IMR-90 (cell line): ENCODE measurements around the gene TNNI3K. TPM values are rescaled to one million over a fixed set of nuclear protein-coding genes. Genes with fewer than 3 reads are reported as not detected.
A peak's percentile ranks its signal among the peaks of the same experiment; 100 is the strongest.

Experiments used
- ATAC-seq: fragments of 200-7000 bp; cut with Tn5 transposase; 2 replicates; pipeline ENCODE4 v1.9.1; 2020; ENCODE audit warnings: low read depth, mild to moderate bottlenecking, moderate library complexity
- BruUV-seq: library from RNA; stranded (reverse); fragments of 400-500 nt; replicated peaks from 2 replicates; lab custom pipeline; 2021; lab: Mats Ljungman, UMichigan
- CTCF ChIA-PET: fragments of 300-600 bp; formaldehyde crosslinking; extraction: SDS; loops from one replicate; lab custom pipeline; 2021; ENCODE audit warnings: antibody characterized with exemption; lab: Yijun Ruan, JAX
- POLR2A ChIA-PET: fragments of 300-600 bp; sonication (Branson Sonifier 250); formaldehyde crosslinking; loops from one replicate; lab custom pipeline; 2022; ENCODE audit warnings: antibody characterized with exemption; ENCODE audit not compliant: unreplicated experiment; lab: Charles Lee
- DNase-seq: peaks from one replicate; pipeline ENCODE4 v3.0.0; 2013
- H2AFZ ChIP-seq: replicated peaks from 2 replicates; pipeline ENCODE3; 2013; ENCODE audit warnings: low read length, mild to moderate bottlenecking; ENCODE audit not compliant: poor library complexity
- H2AK5ac ChIP-seq: 2 replicates; pipeline ENCODE4 v1.6.1; 2013; ENCODE audit warnings: low read depth, low read length, inconsistent platforms
- H2AK9ac ChIP-seq: replicated peaks from 2 replicates; pipeline ENCODE3; 2013; ENCODE audit warnings: mild to moderate bottlenecking, low read depth, low read length, moderate library complexity; ENCODE audit not compliant: poor library complexity
- H2BK120ac ChIP-seq: 2 replicates; pipeline ENCODE4 v1.6.1; 2013; ENCODE audit warnings: low read depth, low read length, inconsistent platforms
- H2BK15ac ChIP-seq: 3 replicates; pipeline ENCODE4 v1.6.1; 2013; ENCODE audit warnings: low read depth, low read length, inconsistent platforms
- H2BK20ac ChIP-seq: 2 replicates; pipeline ENCODE4 v1.6.1; 2013; ENCODE audit warnings: low read depth, mild to moderate bottlenecking, inconsistent platforms, low read length, moderate library complexity
- H2BK5ac ChIP-seq: 2 replicates; pipeline ENCODE4 v1.6.1; 2013; ENCODE audit warnings: mild to moderate bottlenecking, low read depth, low read length, inconsistent platforms; ENCODE audit not compliant: poor library complexity, severe bottlenecking
- H3K14ac ChIP-seq: replicated peaks from 2 replicates; pipeline ENCODE4 v1.6.1; 2013; ENCODE audit warnings: low read depth, low read length, inconsistent platforms
- H3K18ac ChIP-seq: 2 replicates; pipeline ENCODE4 v1.6.1; 2013; ENCODE audit warnings: low read depth, low read length, control low read depth
- H3K23ac ChIP-seq: 2 replicates; pipeline ENCODE4 v1.6.1; 2013; ENCODE audit warnings: low read depth, low read length, inconsistent platforms
- H3K27ac ChIP-seq: 2 replicates; pipeline ENCODE4 v1.5.1; 2013; ENCODE audit warnings: mild to moderate bottlenecking, control low read depth, low read length; ENCODE audit not compliant: insufficient read depth
- H3K27me3 ChIP-seq: 2 replicates; pipeline ENCODE4 v1.6.1; 2013; ENCODE audit warnings: low read length; ENCODE audit not compliant: control insufficient read depth, insufficient read depth
- H3K36me3 ChIP-seq: 2 replicates; pipeline ENCODE4 v1.6.1; 2013; ENCODE audit warnings: low read length, mixed read lengths; ENCODE audit not compliant: control insufficient read depth, insufficient read depth
- H3K4ac ChIP-seq: 2 replicates; pipeline ENCODE4 v1.6.1; 2013; ENCODE audit warnings: low read depth, low read length, inconsistent platforms
- H3K4me1 ChIP-seq: 2 replicates; pipeline ENCODE4 v1.6.1; 2013; ENCODE audit warnings: low read length, mixed read lengths; ENCODE audit not compliant: control insufficient read depth, insufficient read depth
- H3K4me2 ChIP-seq: 2 replicates; pipeline ENCODE4 v1.6.1; 2013; ENCODE audit warnings: low read depth, mild to moderate bottlenecking, control low read depth, low read length, moderate library complexity
- H3K4me3 ChIP-seq: 2 replicates; pipeline ENCODE4 v1.5.1; 2013; ENCODE audit warnings: low read depth, mild to moderate bottlenecking, control low read depth, low read length, moderate library complexity; ENCODE audit not compliant: insufficient read depth
- H3K56ac ChIP-seq: 2 replicates; pipeline ENCODE4 v1.6.1; 2013; ENCODE audit warnings: low read length, inconsistent platforms; ENCODE audit not compliant: insufficient read depth; ENCODE audit errors: extremely low read depth
- H3K79me1 ChIP-seq, 2 experiments: 2 replicates each; pipeline ENCODE4 v1.6.1; 2013; ENCODE audit warnings: low read length in 2 of 2, inconsistent platforms in 1 of 2, low read depth in 1 of 2
- H3K9ac ChIP-seq: 2 replicates; pipeline ENCODE4 v1.6.1; 2013; ENCODE audit warnings: low read depth, low read length, control low read depth
- H3K9me1 ChIP-seq: 2 replicates; pipeline ENCODE4 v1.6.1; 2013; ENCODE audit warnings: low read length, inconsistent platforms; ENCODE audit not compliant: insufficient read depth
- H3K9me3 ChIP-seq: 2 replicates; pipeline ENCODE4 v1.6.1; 2013; ENCODE audit warnings: low read length; ENCODE audit not compliant: control insufficient read depth, insufficient read depth
- H4K20me1 ChIP-seq: 2 replicates; pipeline ENCODE4 v1.6.1; 2013; ENCODE audit warnings: low read length, inconsistent platforms; ENCODE audit not compliant: insufficient read depth
- H4K5ac ChIP-seq: 2 replicates; pipeline ENCODE4 v1.6.1; 2013; ENCODE audit warnings: mild to moderate bottlenecking, low read depth, low read length, control low read depth
- H4K8ac ChIP-seq, 2 experiments: 2 replicates each; pipeline ENCODE4 v1.6.1; 2013; ENCODE audit warnings: low read depth in 2 of 2, low read length in 2 of 2, control low read depth in 1 of 2, inconsistent platforms in 1 of 2
- H4K91ac ChIP-seq: 2 replicates; pipeline ENCODE4 v1.6.1; 2013; ENCODE audit warnings: low read depth, low read length, inconsistent platforms; ENCODE audit not compliant: insufficient read depth
- BHLHE40 ChIP-seq: fragments of 150-350 bp; IDR thresholded peaks from 2 replicates; pipeline ENCODE4 v1.6.1; 2016; ENCODE audit warnings: mild to moderate bottlenecking, low read depth, low read length
- CEBPB ChIP-seq: IDR thresholded peaks from 2 replicates; pipeline ENCODE4 v1.6.1; 2012; ENCODE audit warnings: low read depth, low read length, improper control_type of control experiment
- CHD1 ChIP-seq: IDR thresholded peaks from 2 replicates; pipeline ENCODE4 v1.6.1; 2012; ENCODE audit warnings: low read depth, low read length, improper control_type of control experiment
- CTCF ChIP-seq: conservative IDR thresholded peaks from 2 replicates; pipeline ENCODE4 v1.5.1; 2012; ENCODE audit warnings: mild to moderate bottlenecking, low read depth, low read length, improper control_type of control experiment
- ELK1 ChIP-seq: fragments of 150-350 bp; IDR thresholded peaks from 2 replicates; pipeline ENCODE4 v1.6.1; 2016; ENCODE audit warnings: low read depth, mild to moderate bottlenecking, low read length, moderate library complexity, borderline replicate concordance
- FOS ChIP-seq: fragments of 150-350 bp; IDR thresholded peaks from 2 replicates; pipeline ENCODE4 v1.6.1; 2016; ENCODE audit warnings: low read depth, low read length
- MAFK ChIP-seq: IDR thresholded peaks from 2 replicates; pipeline ENCODE4 v1.6.1; 2012; ENCODE audit warnings: low read depth, low read length, improper control_type of control experiment
- MXI1 ChIP-seq: IDR thresholded peaks from 2 replicates; pipeline ENCODE4 v1.6.1; 2012; ENCODE audit warnings: low read depth, mild to moderate bottlenecking, low read length, moderate library complexity, borderline replicate concordance
- NFE2L2 ChIP-seq: fragments of 150-350 bp; IDR thresholded peaks from 2 replicates; pipeline ENCODE4 v1.6.1; 2016; ENCODE audit warnings: low read depth, mild to moderate bottlenecking, low read length
- POLR2A ChIP-seq: IDR thresholded peaks from 2 replicates; pipeline ENCODE4 v1.6.1; 2012; ENCODE audit warnings: mild to moderate bottlenecking, low read depth, low read length
- RAD21 ChIP-seq: IDR thresholded peaks from 2 replicates; pipeline ENCODE4 v1.6.1; 2012; ENCODE audit warnings: low read length, improper control_type of control experiment
- RCOR1 ChIP-seq: IDR thresholded peaks from 2 replicates; pipeline ENCODE4 v1.6.1; 2012; ENCODE audit warnings: mild to moderate bottlenecking, low read length, improper control_type of control experiment; ENCODE audit not compliant: insufficient replicate concordance
- SMC3 ChIP-seq: fragments of 150-350 bp; IDR thresholded peaks from 2 replicates; pipeline ENCODE4 v1.6.1; 2016; ENCODE audit warnings: low read depth, mild to moderate bottlenecking, antibody characterized with exemption, low read length, moderate library complexity
- USF2 ChIP-seq: fragments of 150-350 bp; IDR thresholded peaks from 2 replicates; pipeline ENCODE4 v1.6.1; 2017; ENCODE audit warnings: mild to moderate bottlenecking, antibody characterized with exemption, low read length, low read depth
- WGBS, 2 experiments: methylation state at CpG; one replicate each; pipeline versions ENCODE4 v1.1.5 to v1.1.7; 2013; ENCODE audit warnings: missing lambda C conversion rate in 2 of 2; ENCODE audit not compliant: insufficient read length in 1 of 2; ENCODE audit errors: extremely low coverage in 2 of 2; 5-methylcytosine and 5-hydroxymethylcytosine counted together
- dilution Hi-C: fragments of 300-500 bp; cut with HindIII; formaldehyde crosslinking; loops from one replicate; pipeline ENCODE4 v1.14.3; 2018; ENCODE audit warnings: low sequenced_read_pairs; ENCODE audit not compliant: unreplicated experiment
- in situ Hi-C: fragments of 300-500 bp; cut with MboI; formaldehyde crosslinking; loops from 3 replicates; pipeline ENCODE4 v1.14.3; 2019; ENCODE audit warnings: low sequenced_read_pairs, inconsistent platforms, mixed read lengths
- intact Hi-C: fragments of 100-400 bp; cut with micrococcal nuclease; formaldehyde crosslinking; loops from 2 replicates; pipeline ENCODE4 v1.10.0; 2022
- polyA plus RNA-seq, 3 experiments: library from polyadenylated mRNA; depleted of rRNA; stranded (reverse); fragments of >200 nt; gene quantifications; 2 replicates each; pipeline ENCODE4 v1.2.3, GENCODE V29; 2012; ENCODE audit warnings: low replicate concordance in 1 of 3
- total RNA-seq: library from RNA; depleted of rRNA; stranded (reverse); fragments of >200 nt; gene quantifications from 2 replicates; pipeline ENCODE4 v1.2.3, GENCODE V29; 2012

The TNNI3K gene
- total and polyA plus RNA-seq, 2 of the 4 experiments (the other 2 are of a cell fraction) = 0.90 to 1.3 TPM

GRCh38 chr1:74534241-74534640, 299.1 kb downstream of the TNNI3K start:
- H3K56ac ChIP-seq = no peak overlapping the region
- H3K27ac ChIP-seq = no peak overlapping the region
- no peaks in the 10 kb centered on the region for H3K79me1 ChIP-seq
- ATAC-seq (peak; percentile 37), DNase-seq (no peak)
- H2BK20ac ChIP-seq = no peak overlapping the region
- ChIA-PET CTCF (no interaction called here), POLR2A (no interaction called here)
- H3K9me3 ChIP-seq = no peaks in the 10 kb centered on the region
- no peaks in the 10 kb centered on the region for H4K20me1 ChIP-seq
- TF ChIP-seq NFE2L2 (no peak), RAD21 (no peak), RCOR1 (no peak), MXI1 (no peak), BHLHE40 (no peak), MAFK (no peak), USF2 (no peak), SMC3 (no peak), FOS (no peak), CTCF (no peak), POLR2A (no peak), ELK1 (no peak), CEBPB (no peak), CHD1 (no peak)
- in situ Hi-C loops (no loop called here), intact Hi-C loops (no loop called here), dilution Hi-C loops (no loop called here)
- H3K14ac ChIP-seq = no peak overlapping the region
- H3K4ac ChIP-seq = no peak overlapping the region
- no peak overlapping the region for H2BK120ac ChIP-seq
- H3K9me1 ChIP-seq = no peaks in the 10 kb centered on the region
- no peak overlapping the region for H2BK15ac ChIP-seq
- no peaks in the 10 kb centered on the region for H3K27me3 ChIP-seq
- no peak overlapping the region for H3K18ac ChIP-seq
- H4K8ac ChIP-seq = no peak overlapping the region
- no peak overlapping the region for H2BK5ac ChIP-seq
- H4K5ac ChIP-seq = no peak overlapping the region
- H2AK9ac ChIP-seq = no peak overlapping the region
- H3K4me2 ChIP-seq = no peak overlapping the region
- no peak overlapping the region for H3K23ac ChIP-seq
- no peaks in the 10 kb centered on the region for H3K36me3 ChIP-seq
- BruUV-seq = no TSS peak
- no peak overlapping the region for H2AFZ ChIP-seq
- WGBS, 2 experiments = no CpG with 5 or more reads among the region's 3 CpGs
- no peaks in the 10 kb centered on the region for H3K4me1 ChIP-seq
- H4K91ac ChIP-seq = no peak overlapping the region
- H3K9ac ChIP-seq = no peak overlapping the region
- no peak overlapping the region for H3K4me3 ChIP-seq
- no peak overlapping the region for H2AK5ac ChIP-seq
